Hypothalamus (tissue), 51 donors: ENCODE data around the gene ALDH1A3.

Experiments
- DNase-seq, 51 donors: peaks; one replicate each; lab custom pipeline; 2025; lab: John Stamatoyannopoulos, UW

ALDH1A3 gene

GRCh38 chr15:100923076-100923475, 43.4 kb downstream of the ALDH1A3 start:
- no peak for DNase-seq

- no peak for DNase-seq
Observed at GRCh38 chr15:100923902-100924301, 44.3 kb downstream of the ALDH1A3 start.

GRCh38 chr15:100924436-100924835, 44.8 kb downstream of the ALDH1A3 start:
- no peak for DNase-seq

GRCh38 chr15:100925480-100925879, 45.8 kb downstream of the ALDH1A3 start:
- no peak for DNase-seq

GRCh38 chr15:100926258-100926657, 46.6 kb downstream of the ALDH1A3 start:
- DNase-seq: no peak

GRCh38 chr15:100926971-100927756, 47.5 kb downstream of the ALDH1A3 start:
- DNase-seq: no peak

- no peak for DNase-seq
Observed at GRCh38 chr15:100928632-100929280, 49.1 kb downstream of the ALDH1A3 start.

GRCh38 chr15:100929641-100930042, 50.0 kb downstream of the ALDH1A3 start:
- DNase-seq: no peak

GRCh38 chr15:100930306-100930848, 50.7 kb downstream of the ALDH1A3 start:
- DNase-seq: no peak

- DNase-seq: no peak
Observed at GRCh38 chr15:100931143-100931890, 51.7 kb downstream of the ALDH1A3 start.

- DNase-seq: no peak
Observed at GRCh38 chr15:100932676-100933348, 53.2 kb downstream of the ALDH1A3 start.

GRCh38 chr15:100934166-100934565, 54.5 kb downstream of the ALDH1A3 start:
- DNase-seq: no peak

GRCh38 chr15:100934726-100935125, 55.1 kb downstream of the ALDH1A3 start:
- DNase-seq: no peak

- DNase-seq: no peak
Observed at GRCh38 chr15:100937171-100937570, 57.5 kb downstream of the ALDH1A3 start.

GRCh38 chr15:100939791-100940190, 60.2 kb downstream of the ALDH1A3 start:
- DNase-seq: no peak

- DNase-seq: no peak
Observed at GRCh38 chr15:100940767-100941379, 61.2 kb downstream of the ALDH1A3 start.

- DNase-seq: no peak
Observed at GRCh38 chr15:100941536-100941935, 61.9 kb downstream of the ALDH1A3 start.

GRCh38 chr15:100942656-100943425, 63.2 kb downstream of the ALDH1A3 start:
- DNase-seq: no peak

GRCh38 chr15:100944244-100944895, 64.7 kb downstream of the ALDH1A3 start:
- DNase-seq: no peak
